ENCODE results near the gene MYBPC3.

Gene MYBPC3

DNA sequence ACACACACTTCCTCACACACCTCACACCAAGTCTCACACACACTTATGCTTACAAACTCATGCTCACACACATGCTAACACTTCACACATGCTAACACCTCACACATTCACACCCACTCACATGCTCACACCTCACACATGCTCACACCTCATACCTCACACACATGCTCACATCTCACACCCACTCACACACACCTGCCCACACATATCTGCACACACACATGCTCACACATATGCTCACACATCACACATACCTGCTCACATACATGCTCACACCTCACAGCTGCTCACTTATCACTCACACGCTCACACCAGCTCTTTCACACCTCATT, 4.5 kb upstream of the MYBPC3 start:
- Mint-ChIP-seq H3K27me3 (ENCODE audit: low read depth, poor library complexity) (peaks cover 6% of the 10 kb centered on the region), H3K27ac (no peak overlapping the region), H3K4me3 (no peak overlapping the region), H3K9me3 (no peaks in the 10 kb centered on the region), H3K36me3 (ENCODE audit: low read depth) (no peaks in the 10 kb centered on the region), H3K4me1 (peaks cover 11% of the 10 kb centered on the region)
- DNase-seq = no peak
- TF ChIP-seq, protein P1, sequence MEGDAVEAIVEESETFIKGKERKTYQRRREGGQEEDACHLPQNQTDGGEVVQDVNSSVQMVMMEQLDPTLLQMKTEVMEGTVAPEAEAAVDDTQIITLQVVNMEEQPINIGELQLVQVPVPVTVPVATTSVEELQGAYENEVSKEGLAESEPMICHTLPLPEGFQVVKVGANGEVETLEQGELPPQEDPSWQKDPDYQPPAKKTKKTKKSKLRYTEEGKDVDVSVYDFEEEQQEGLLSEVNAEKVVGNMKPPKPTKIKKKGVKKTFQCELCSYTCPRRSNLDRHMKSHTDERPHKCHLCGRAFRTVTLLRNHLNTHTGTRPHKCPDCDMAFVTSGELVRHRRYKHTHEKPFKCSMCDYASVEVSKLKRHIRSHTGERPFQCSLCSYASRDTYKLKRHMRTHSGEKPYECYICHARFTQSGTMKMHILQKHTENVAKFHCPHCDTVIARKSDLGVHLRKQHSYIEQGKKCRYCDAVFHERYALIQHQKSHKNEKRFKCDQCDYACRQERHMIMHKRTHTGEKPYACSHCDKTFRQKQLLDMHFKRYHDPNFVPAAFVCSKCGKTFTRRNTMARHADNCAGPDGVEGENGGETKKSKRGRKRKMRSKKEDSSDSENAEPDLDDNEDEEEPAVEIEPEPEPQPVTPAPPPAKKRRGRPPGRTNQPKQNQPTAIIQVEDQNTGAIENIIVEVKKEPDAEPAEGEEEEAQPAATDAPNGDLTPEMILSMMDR (IDR thresholded peaks at IDR 0.05) = no peak

DNA sequence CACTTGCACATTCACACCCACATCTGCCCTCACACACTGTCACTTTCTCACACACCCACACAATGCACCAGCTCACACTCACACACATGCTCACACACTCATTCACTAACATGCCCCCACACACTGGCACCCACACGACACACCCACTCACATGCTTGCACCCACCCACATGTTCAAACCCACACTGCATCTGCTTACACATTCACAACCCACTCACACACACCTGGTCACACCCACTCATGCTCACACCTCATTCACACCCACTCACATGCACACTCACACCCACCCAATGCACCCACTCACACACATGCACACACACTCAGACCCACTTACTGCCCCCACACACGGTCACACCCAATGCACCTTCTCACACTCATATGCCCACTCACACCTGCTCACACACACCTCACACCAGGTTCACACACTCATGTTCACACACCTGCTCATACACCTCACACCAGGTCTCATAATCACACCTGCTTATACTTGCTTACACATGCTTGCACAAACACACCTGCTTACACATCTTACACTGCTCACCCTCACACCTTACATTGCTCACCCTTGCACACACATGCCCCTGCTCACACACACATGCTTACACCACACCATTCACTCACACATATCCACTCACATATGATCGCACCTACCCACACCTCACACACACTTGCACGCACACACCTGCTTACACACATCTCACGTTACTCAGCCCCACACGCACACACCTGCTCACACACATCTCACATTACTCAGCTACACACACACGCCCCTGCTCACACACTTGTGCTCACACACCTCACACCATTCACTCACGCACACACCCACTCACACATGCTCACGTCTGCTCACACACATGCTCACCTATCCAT, 3.9 kb upstream of the MYBPC3 start:
- Mint-ChIP-seq H3K27me3 (ENCODE audit: low read depth, poor library complexity) (peaks cover 8% of the 10 kb centered on the region), H3K4me1 (peaks cover 11% of the 10 kb centered on the region), H3K4me3 (no peak overlapping the region), H3K27ac (no peak overlapping the region), H3K36me3 (ENCODE audit: low read depth) (no peaks in the 10 kb centered on the region), H3K9me3 (no peaks in the 10 kb centered on the region)
- DNase-seq = no peak
- TF ChIP-seq, protein P1 (IDR thresholded peaks at IDR 0.05) = no peak

DNA sequence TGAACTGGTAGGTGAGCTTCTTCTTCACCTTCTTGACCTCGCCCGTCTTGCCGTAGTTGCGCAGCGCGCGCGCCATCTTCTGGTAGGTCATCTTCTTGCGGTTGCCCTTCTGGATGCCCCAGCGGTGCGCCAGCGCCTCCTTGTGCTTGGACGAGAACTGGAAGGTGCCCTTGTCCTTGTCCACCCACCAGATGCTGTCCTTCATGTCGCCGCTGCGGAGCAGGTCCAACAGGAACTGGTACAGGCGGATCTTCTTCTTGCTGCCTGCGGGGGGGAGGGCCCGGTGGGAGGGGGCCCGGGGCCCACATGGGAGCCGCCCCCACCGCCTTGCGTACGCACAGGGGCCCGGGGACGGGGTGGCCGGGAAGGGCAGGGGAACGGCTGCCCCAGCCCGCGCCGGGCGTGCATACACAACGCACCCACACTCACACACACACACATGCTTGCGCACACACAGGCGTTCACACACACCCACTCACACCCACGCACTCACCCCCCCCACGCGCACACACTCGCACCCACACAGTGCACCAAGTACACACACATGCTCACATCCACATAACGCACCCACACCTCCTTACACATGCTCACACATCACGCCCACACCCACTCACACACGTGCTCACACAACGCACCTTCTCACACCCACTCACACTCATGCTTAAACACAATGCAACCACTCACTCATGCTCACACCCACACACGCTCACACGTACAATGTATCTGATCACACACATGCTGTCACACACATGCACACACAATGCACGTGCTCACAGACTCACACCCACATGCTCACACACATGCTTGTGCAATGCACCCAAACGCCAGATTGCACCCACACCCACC, 3.0 kb upstream of the MYBPC3 start:
- TF ChIP-seq, protein P1 (IDR thresholded peaks at IDR 0.05) = peak; percentile 92
- H3K4me3 Mint-ChIP-seq = peak overlapping the region; percentile 79
- DNase-seq = peak; percentile 97
- peaks cover 8% of the 10 kb centered on the region for H3K27me3 Mint-ChIP-seq (ENCODE audit: low read depth, poor library complexity)
- H3K36me3 Mint-ChIP-seq (ENCODE audit: low read depth) = no peaks in the 10 kb centered on the region
- no peak overlapping the region for H3K27ac Mint-ChIP-seq
- H3K4me1 Mint-ChIP-seq = peaks cover 17% of the 10 kb centered on the region
- H3K9me3 Mint-ChIP-seq = no peaks in the 10 kb centered on the region

DNA sequence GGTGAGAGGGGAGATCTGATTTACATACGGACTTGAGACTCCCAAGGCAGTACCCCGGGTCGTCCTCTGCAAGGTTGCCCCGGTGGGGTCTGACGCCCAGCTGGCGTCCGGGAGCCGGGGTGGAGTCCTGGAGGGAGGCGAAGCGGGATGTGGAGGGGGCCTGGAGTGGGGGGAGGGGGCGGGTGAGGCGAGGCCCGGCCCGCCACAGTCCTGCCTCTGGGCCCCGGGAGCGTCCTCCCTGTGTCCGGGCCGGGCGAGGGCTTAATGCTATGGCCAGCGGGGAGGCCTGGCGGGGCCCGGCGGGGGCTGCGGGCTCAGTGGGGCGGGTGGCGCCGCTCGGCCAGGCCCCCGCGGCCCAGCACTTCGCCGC, 2.4 kb upstream of the MYBPC3 start:
- Mint-ChIP-seq H3K27ac (no peak overlapping the region), H3K4me3 (peak overlapping the region; percentile 79), H3K9me3 (no peaks in the 10 kb centered on the region), H3K27me3 (ENCODE audit: low read depth, poor library complexity) (peaks cover 8% of the 10 kb centered on the region), H3K4me1 (peaks cover 17% of the 10 kb centered on the region), H3K36me3 (ENCODE audit: low read depth) (no peaks in the 10 kb centered on the region)
- TF ChIP-seq, protein P1 (IDR thresholded peaks at IDR 0.05) = no peak
- DNase-seq = no peak

DNA sequence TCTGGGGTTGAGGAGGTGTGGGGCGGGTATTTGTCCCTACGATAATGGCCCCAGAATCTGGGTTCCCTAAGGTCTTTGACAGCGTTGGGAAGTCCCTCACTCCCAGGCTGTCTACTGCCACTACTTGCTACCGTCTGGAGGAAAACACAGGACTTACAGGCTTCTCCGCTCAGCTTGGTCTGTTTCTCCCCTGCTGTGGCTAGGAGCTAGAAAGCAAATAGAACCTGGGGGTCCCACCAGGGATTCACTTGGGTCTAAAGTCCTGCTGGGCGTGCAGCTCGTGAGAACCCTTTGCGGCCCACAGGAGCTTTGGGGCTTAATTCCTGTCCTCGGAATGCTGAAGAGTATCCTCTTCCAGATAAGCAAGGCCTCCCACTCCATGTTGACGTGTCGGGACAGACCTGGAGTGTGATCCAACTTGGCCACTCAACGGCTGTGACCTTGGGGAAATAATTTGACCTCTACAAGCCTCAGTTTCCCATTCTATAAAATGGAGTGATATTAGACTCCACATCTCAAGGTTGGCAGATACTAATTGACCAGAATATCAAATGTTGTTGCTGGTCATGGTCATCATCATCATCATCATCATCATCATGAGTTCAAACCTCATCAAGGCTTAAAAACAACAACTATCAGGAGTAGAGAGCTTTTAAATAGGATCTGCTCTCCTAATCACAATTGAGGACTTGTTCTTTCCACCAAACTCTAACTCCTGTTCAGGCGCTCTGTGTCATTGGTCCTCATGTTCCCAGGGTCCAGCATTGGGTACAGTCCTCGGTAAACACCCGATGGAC, 1.7 kb upstream of the MYBPC3 start:
- DNase-seq = no peak
- peaks cover 12% of the 10 kb centered on the region for H3K4me1 Mint-ChIP-seq
- TF ChIP-seq, protein P1 (IDR thresholded peaks at IDR 0.05) = no peak
- no peaks in the 10 kb centered on the region for H3K9me3 Mint-ChIP-seq
- peaks cover 8% of the 10 kb centered on the region for H3K27me3 Mint-ChIP-seq (ENCODE audit: low read depth, poor library complexity)
- no peaks in the 10 kb centered on the region for H3K36me3 Mint-ChIP-seq (ENCODE audit: low read depth)
- H3K27ac Mint-ChIP-seq = no peak overlapping the region
- peak overlapping the region; percentile 77 for H3K4me3 Mint-ChIP-seq

Data from nephron progenitor cell (in vitro differentiated cells).